GM21390 (cell line): Measurements from ENCODE around the gene WNT11.

Experiments used
- ATAC-seq: cut with Tn5 transposase; IDR thresholded peaks from one replicate; pipeline ENCODE4 v1.9.1; 2021; ENCODE audit not compliant: unreplicated experiment

The WNT11 gene

DNA sequence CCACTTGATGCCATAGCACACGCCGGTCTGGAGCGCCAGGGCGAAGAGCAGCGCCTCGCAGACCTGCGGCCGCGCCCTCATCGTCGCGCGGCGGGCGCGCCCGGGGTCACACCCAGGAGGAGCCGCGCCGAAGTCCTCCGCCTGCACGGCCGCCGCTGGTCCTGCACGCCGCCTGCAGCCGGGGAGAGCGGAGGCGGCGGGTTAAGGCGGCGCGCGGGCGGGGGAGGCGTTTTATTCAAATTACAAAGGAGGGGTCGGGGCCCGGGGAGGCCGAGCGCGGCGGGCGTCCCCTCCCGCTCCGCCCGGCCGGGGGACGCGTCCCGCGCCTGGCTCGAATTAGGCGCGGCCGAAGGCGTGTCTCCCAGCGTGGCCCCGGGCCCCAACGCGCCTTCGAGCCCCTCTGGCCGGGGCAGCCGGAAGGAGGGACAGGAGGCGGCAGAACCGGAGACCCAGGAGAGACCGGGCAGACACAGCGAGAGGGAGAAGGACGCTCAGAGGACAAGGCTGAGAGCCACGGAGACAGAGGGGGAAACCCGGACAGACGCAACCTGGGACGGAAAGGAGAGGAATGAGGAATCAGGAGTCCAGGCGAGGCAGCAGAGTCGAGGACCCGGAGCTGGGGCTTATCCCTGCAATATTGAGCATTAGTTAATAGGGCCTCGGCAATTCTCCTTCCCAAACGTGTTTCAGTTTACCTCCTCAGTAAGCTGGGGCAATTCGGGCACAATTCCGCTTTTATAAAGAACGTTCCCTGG, at the start of gene WNT11:
TSS of gene WNT11 (minus strand) at position 176 of the 755 bp plus-strand sequence. CDS start at position 81, 95 bp downstream.
- no peak for ATAC-seq

DNA sequence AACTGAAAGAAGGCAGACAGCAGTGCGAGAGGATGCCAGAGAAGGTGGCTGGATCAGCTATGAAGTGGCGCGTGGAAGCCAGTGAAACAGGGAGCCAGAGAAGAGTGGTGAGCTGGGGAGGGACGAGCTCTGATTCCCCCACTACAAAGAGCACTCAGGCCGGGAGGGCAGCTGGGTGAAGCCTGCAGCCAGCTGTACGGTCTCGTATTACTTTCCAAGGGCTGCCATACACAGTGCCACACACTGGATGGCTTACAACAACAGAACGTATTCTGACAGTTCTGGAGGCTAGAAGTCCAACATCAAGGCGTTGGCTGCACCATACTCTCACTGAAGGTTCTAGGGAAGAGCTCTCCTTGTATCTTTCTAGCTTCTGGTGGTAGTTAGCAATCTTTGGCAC, 47.1 kb upstream of the WNT11 start:
- ATAC-seq, result no peak

DNA sequence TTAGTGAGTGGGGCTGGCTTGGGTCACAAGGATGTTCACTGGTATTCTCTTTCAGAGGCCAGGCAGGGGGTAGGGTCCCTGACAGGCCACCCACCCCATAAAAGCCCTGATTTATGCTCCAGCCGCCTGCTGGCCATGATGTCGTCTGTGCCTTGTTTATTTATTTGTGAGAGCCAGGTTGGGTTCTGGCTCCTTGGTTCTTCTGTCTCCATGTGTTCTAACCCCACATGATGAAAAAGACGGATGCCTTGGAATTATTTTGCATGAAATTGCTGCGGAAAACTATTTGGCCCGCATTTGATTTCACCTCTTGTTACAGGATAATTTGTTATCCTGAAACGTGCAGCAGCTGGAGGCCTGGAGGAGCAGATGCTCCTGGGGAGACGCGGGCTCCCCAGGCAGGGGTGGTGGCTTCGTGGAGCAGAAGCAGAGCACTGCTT, 46.3 kb upstream of the WNT11 start:
- no peak for ATAC-seq

DNA sequence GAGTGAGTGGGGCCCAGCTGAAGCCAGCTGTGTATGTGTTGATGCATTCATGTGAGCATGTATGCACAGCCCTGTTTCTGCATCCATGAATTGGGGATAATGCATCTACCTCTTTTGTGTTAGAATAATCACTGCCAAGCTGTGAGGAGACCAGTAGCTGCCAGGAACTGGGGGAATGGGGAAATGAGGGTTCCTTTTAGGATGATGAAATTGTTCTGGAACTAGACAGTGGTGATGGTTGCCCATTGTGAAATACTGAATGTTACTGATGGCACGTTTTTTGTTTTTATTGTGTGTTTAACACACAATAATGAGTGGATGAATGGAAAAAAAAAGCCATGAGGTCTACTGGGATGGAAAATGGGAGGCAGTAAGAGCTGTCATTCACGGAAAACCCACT, 45.3 kb upstream of the WNT11 start:
- no peak for ATAC-seq

DNA sequence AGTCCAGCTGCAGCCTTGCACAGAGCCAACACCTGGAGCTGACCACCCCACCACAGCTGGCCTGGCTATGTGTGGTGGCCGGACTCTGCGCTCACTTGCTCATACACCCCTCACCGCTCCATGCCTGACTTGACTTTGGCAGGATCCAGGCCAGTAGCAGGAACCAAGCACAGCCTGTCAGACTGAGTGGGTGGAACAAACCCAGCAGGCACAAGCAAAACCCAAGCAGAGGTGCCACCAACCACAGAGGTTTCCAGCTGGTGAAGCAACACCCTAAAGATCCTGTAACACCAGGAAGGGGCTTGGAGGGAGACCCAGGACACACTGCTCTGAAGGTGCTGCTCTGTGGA, 44.9 kb upstream of the WNT11 start:
- no peak for ATAC-seq

DNA sequence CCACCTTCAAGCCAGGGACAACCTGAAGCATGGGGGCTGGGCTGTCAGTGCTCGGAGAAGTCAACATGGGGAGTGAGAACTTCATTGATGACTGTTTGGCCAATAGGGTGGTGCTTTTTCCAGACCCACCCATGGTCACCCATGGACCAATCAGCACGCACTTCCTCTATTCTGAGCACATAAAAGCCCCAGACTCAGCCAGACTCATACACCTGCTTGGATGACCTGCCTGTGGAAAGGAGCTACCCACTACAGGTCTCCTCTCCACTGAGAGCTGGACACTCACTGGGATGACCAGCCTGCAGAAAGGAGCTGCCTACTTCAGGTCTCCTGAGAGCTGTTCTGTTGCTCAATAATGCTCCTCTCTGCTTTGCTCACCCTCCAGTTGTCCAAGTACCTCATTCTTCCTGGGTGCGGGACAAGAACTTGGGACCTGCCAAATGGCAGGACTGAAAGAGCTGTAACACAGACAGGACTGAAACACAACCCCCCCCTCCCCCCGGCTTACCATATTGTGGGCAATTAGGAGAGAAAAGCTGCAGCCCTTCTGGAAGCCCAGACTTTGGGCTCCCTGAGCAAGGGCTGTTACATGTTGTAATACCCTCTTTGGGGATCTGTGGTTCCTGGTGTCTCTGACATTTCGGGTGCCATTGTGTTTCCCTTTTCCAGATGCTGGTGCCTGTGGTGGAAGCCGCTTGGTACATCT, 44.4 kb upstream of the WNT11 start:
- ATAC-seq, result no peak

DNA sequence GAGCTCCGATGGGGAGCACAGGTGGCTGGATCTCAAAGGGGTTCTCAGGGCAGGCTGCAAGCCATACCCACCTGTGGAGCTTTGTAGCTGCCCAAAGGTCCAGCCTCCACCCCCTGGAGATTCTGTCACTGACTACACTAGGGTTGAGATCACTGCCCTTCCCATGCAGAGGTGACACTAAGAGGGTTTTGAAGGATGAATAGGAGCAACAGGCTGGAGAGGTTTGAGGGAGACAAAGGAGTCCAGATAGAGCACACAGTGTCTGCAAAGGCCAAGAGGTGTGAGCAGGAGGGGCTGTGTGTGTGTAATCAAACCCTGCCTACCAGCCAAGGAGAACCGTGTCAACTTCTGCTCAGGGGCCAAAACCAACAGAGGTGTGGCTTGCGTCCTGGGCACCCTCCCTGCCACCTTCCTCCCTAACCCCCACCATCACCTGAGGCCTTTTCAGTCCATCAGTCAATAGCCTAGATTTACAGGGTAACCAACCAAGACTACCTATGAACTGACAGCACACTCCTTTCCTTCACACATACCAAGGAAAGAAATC, 43.0 kb upstream of the WNT11 start:
- ATAC-seq, result no peak

DNA sequence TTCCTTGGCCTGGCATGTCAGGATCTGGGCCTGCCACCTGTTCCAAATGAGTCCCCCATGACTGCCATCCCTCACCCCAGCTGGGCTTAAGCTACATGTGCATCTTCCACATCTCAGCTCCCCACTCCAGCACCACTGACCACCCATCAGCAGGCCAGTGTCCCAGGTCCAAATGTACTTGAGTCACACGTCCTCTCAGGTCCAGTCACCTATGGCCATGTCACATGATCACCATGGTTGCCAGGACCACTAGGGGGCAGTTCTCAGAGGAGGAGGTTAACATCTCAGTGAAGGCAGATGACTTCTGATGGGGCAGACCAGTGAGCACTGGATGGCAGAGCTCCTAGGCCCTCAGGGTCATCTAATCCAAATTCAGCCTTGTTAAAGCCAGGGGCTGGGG, 41.9 kb upstream of the WNT11 start:
- ATAC-seq, result no peak

DNA sequence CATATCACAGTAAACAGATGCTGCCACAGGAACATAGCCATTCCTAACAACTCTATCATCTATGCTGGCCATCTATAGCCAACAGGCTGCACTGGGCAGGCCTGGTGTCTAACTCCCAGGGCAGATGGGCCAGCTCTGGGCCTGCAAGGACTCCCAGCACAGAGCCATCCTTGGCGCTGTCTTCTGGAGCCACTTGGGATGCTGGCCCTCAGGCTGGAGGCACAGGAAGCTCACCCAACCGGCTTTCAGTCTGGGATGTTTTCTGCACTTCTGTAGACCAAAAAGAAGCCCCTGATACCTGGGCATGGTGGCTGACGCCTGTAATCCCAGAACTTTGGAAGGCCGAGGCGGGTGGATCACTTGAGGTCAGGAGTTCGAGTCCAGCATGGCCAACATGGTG, 40.8 kb upstream of the WNT11 start:
- no peak for ATAC-seq

DNA sequence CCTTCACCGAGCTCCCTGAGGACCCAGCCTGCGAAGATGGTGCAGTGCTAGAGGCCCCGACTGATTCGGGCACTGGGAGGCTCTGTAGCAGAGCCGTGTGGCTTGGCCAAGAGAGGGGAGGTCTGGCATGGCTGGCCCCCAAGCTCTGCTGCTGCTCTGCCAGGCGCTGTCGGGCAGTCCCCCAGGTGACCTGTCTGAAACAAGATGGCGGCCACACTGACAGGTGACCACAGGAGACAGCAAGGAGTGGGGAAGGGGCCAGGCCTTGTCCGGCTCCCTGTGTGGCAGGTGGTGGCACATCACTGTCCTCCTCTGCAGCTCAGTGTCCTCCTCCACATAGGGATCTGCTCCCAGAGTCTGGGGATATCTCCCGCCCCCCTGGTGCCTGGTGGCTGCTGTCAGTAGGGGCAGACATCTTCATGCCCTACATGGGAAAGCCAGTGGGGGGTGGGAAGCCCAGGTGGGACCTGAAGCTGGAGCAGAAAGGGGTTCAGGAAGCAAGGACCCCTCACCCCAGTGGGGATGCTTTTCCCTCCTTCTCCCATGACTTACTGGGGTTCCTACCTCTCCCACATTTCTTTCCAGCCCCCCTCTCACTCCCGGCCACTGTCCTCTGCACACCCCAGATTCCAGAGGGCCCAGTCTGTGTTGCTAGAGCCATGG, 40.1 kb upstream of the WNT11 start:
- no peak for ATAC-seq

DNA sequence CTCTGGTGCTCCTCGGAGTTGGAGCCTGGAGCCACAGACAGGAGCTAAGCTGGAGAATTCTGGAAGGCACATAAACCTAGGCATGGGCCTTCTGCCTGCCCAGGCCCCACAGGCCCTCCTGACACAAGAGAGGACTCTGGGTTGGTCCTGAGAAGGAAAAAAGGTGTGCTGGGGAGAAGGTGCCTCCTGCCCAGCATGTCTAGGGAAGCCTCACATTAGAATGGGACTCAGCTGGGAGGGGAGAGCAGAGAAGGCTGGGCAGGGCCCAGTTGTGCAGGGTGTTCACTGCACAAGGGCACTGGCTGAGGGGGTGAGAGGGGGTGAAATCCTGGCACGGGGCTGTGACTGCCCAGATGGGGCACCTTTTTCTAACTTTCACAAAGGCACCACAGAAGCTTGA, 39.4 kb upstream of the WNT11 start:
- ATAC-seq, result no peak

DNA sequence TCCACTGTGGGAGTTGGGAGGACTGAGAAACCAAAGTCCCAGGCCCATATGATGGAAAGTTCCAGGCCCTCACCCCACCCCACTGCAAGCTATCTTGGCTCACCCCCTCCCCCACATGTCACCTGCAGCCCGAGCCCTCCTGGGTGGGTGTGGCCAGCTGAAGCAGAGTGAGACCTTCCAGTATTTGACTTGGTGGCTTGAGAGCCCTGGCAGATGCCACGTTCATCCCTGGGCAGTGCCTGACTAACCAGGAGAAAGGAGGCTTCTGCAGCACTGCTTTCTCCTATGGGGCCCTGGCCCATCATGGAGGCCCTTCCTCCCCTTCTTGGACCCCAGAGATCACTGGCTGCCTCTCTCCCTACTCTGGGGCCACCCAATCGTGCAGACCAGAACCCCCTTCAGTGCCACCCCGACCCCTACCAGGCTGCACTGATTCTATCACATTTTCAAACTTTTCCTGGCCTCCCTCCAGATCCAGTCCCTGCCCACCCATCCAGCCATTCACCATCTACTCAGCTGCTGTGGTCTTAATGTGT, 38.1 kb upstream of the WNT11 start:
- ATAC-seq, result no peak

DNA sequence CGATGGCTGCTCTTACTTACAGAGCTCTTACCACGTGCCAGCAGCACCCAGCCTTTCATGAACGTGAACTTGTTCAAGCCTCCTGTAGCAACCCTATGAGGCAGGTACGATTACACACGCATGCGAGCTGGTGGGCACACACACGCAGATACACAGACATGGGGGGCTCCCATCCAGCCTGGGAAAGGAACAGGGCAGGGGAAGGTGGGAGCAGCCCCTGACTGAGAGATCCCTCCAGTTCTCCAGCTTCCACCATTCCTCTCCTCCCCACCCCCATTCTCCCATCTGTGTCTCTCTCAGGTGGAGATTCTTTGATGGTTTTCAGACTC, 37.6 kb upstream of the WNT11 start:
- no peak for ATAC-seq

DNA sequence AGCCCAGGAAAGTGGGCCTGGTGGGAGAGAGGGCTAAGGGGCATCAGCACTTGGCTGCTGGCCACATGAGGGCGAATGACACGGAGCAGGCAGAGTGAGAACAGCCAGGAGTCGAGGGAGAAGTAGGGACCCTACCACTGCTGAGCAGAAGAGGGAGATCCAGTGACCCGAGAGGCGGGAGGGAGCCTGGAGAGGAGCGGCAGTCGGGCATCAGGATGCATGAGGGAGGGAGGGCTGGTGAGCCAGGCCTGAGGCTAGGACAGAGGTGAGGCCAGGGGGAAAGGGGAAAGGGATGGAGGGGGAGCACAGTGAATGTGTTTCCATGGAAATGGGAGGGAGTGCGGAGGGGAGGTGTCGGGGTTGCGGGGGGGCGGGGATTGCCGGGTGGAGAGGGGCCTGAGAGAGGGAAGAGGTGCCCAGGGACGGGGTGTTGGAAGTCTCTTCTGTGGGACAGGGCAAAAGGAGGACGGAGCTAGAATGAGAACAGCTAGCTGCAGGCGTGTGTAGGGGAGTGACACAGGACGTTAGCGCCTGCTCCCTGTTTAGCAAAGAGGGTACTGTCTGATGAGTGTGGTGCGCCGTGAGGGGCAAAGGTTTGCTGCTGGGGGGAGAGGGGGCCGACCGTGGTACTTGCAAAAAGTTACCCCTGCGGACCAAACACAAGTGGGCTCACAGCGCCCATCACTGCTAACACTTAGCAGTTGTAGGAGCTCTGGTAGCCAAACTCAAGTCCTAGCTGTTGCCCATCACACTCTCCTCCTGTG, 37.1 kb upstream of the WNT11 start:
- ATAC-seq, result no peak

DNA sequence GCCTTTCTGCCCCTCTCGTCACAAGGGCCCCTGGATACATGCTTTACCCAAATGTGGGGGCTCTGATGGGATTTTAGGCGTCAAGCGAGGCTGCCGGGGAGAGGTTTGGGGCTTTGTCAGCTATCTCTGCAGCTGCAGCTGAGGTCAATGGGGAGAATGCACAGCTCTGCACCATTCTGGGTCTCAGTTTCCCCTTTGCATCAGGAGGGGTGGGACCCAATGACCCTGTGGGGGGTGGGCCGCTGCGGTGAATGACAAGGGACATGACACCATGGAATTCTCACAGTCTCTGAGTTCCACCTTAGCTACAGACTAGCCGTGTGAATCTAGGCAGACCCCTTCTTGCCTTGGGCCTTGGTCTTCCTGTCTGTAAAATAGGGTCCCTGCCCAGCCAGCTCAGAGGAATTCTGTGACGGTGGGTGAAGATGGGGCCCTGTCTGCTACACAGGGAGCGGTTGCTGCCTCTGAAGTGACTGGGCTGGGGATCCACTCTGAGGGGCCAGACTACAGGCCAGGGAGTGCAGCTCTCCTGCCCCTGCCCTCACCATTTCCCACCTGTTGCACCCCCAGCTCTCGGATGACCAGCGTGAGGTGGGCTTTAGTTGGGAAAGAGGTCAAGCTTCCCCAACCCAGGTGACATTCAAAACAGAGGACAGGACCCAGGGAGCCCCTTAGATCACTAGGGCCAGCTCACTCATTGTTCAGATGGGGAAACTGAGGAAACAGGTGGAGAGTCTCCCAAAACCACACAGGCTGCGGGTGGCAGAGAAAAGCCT, 35.9 kb upstream of the WNT11 start:
- no peak for ATAC-seq

DNA sequence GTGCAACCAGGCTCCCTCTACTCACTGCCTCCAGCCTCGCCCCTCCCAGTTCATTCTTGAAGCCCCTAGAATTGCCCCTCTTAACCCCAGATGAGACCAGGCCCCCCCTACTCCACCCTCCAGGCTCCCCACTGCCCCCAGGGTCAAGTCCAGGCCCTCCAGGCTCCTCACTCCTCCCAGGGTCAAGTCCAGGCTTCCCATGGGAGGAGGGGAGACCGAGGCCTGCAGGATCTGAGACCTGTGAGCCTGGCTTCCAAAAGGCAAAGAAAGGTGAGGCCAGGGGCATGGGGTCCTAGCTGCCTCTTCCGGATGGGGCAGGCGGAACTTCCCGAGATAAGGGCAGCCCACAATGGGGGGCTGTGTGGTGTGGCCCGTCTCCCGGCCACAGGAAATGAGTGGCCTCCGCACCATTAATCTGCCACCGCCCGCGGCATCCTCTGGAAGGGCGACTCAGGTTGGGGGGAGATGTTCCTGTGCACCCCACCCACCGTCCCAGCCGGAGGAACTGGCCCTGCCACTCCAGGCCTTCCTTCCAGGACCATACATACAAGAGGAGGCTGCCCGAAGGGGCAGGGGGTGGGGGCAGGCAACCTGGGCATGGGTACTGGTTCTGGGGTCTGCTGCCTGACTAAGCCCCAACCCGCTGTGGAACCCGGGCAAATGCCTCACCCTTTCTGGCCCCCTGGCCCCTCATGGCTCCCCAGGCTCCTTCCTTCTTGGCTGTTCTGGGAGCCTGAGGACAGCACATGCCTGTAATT, 35.1 kb upstream of the WNT11 start:
- no peak for ATAC-seq

DNA sequence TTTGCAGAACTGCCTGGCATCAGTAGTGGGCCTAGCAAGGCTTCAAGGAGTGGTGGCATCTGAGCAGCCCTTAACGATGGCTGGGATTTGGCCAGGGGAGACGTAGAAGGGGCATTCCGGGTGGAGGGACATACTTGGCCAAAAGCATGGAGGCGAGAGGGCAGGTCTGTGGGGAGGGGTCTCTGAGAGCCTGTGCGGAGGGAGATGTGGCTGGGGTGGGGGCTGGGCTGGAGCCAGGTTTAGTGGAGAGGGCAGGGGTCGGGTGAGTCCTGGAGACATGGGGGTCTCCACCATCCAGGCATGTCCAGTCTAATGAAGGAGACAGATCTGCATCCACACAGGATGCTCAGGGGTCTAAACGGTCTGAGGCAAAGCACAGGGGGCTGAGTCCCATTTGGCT, 34.4 kb upstream of the WNT11 start:
- ATAC-seq, result no peak

DNA sequence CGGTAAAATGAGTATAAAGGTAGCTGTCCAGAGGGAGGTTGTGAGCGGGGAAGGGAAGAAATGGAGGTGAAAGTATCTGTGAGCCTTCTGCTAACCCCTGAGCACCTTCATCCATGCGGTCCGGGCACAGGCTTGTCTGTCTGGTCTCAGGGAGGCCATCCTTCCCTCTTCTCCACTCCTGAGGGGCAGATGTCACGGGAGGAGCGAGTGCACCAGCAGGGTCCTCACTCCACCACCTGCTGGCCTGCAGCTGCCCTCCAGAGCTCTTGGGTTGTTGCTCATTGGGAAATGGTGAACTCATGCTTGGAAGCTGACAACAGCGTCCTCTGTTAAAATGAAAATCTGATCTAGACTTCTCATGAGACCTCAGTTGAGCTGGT, 33.8 kb upstream of the WNT11 start:
- no peak for ATAC-seq

DNA sequence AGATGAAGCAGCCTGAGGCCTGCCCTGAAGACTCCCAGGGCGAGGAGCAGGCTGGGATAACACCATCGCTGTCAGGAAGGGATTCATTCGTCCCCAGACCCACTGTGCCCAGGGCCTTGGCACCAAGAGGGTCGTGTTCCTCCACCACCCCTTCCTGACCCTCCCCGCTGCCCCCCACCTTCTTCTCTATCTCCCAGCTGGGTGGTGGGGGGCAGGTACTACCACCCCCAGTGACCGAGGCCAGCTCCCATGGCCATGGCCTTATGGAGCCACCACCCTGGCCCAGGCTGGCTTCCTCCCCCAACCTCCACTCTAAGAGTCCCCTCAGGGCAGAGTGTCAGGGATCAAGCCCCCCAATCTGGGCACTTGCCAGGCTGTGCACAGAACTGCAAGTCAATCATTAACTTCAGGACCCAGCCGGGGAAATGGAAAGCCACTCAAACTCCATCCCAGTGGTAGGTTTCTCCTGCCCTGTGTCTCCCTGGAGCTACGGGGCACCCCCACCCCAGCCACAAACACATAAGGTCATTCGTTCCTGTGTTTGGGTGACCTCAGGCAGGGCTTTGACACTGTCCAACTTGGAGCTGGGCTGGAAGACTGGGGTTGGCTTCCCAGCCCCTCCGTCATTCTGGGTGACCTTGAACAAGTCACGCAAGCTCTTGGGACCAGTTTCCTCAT, 33.3 kb upstream of the WNT11 start:
- ATAC-seq, result no peak
